Smooth muscle cell (in vitro differentiated cells): ENCODE results near the gene DSC3. TPM values are rescaled to one million over a fixed set of nuclear protein-coding genes. Genes with fewer than 3 reads are reported as not detected.
"Not testable (repeated sequence)": the region's sequence is repeated elsewhere in the genome, so short reads cannot be mapped to it uniquely, and the experiment has no call there.

Experiments
- DNase-seq: peaks from one replicate; lab custom pipeline; 2025; ENCODE audit not compliant: unreplicated experiment; lab: John Stamatoyannopoulos, UW
- H2AFZ ChIP-seq: fragments of 200-600 bp; sonication (generic); 2 replicates; pipeline ENCODE4 v1.6.0; 2016; ENCODE audit warnings: antibody characterized with exemption, low read depth, mild to moderate bottlenecking
- H3F3A ChIP-seq: fragments of 200-600 bp; sonication (generic); 2 replicates; pipeline ENCODE4 v1.6.0; 2017; ENCODE audit warnings: antibody characterized with exemption, low read depth
- H3K27ac ChIP-seq: fragments of 200-600 bp; sonication (generic); 2 replicates; pipeline ENCODE4 v1.5.1; 2016; ENCODE audit warnings: low read depth, mild to moderate bottlenecking
- H3K27me3 ChIP-seq: fragments of 200-600 bp; sonication (generic); 2 replicates; pipeline ENCODE4 v1.6.1; 2016; ENCODE audit warnings: low read depth, mild to moderate bottlenecking
- H3K36me3 ChIP-seq: fragments of 200-600 bp; sonication (generic); 2 replicates; pipeline ENCODE4 v1.5.1; 2016; ENCODE audit warnings: low read depth
- H3K4me1 ChIP-seq: fragments of 200-600 bp; sonication (generic); 2 replicates; pipeline ENCODE4 v1.5.1; 2016; ENCODE audit warnings: low read depth
- H3K4me2 ChIP-seq: fragments of 200-600 bp; sonication (generic); 2 replicates; pipeline ENCODE4 v1.6.0; 2016; ENCODE audit warnings: mild to moderate bottlenecking
- H3K4me3 ChIP-seq: fragments of 200-600 bp; sonication (generic); 2 replicates; pipeline ENCODE4 v1.5.1; 2016; ENCODE audit warnings: mild to moderate bottlenecking
- H3K79me2 ChIP-seq: fragments of 200-600 bp; sonication (generic); 2 replicates; pipeline ENCODE4 v1.6.0; 2016; ENCODE audit warnings: low read depth, mild to moderate bottlenecking
- H3K9ac ChIP-seq: fragments of 200-600 bp; sonication (generic); 2 replicates; pipeline ENCODE4 v1.6.0; 2016; ENCODE audit warnings: low read depth
- H3K9me3 ChIP-seq: fragments of 200-600 bp; sonication (generic); replicated peaks from 2 replicates; pipeline ENCODE4 v1.5.1; 2016; ENCODE audit warnings: low read depth
- H4K20me1 ChIP-seq: fragments of 200-600 bp; sonication (generic); 2 replicates; pipeline ENCODE4 v1.6.0; 2016; ENCODE audit warnings: low read depth
- CTCF ChIP-seq: fragments of 200-600 bp; sonication (generic); IDR thresholded peaks from 2 replicates; pipeline ENCODE4 v1.5.1; 2017; ENCODE audit warnings: borderline replicate concordance, mild to moderate bottlenecking, antibody characterized with exemption; ENCODE audit not compliant: insufficient read depth, poor library complexity, severe bottlenecking
- WGBS: methylation state at CpG from one replicate; pipeline ENCODE4 v1.1.7; 2016; ENCODE audit warnings: low lambda C conversion rate; 5-methylcytosine and 5-hydroxymethylcytosine counted together
- polyA plus RNA-seq: library from polyadenylated mRNA; unstranded; fragments of >200 nt; fragmentation: Nextera tagmentation; extraction: Ambion mirVana; gene quantifications from 2 replicates; pipeline ENCODE4 v1.2.1, GENCODE V29; 2016
- total RNA-seq: library from RNA; depleted of rRNA; stranded (reverse); fragments of >200 nt; gene quantifications from 2 replicates; pipeline ENCODE4 v1.2.3, GENCODE V29; 2014

Gene DSC3
- total and polyA plus RNA-seq, 2 experiments from 2014 or later = 3.3 to 43.7 TPM

DNA sequence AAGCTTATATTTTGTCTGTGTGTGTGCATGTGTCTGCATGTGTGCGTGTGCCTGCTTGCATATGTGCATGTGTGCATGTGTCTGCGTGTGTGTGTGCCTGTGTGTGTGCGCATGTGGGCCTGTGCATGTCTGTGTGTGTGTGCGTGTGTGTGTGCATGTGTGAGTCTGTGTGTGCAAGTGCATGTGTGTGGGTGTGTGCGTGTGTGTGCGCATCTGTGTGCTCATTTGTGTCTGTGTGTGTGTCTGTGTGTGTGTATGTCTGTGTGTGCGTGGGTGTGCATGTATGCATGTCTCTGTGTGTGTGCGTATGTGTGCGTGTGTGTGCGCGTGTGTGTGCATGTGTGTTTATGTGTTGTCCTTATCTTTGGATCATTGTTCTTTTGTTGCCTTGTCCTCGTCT, 56.8 kb downstream of the DSC3 start:
- no peak overlapping the region for H3K4me2 ChIP-seq
- no peaks in the 10 kb centered on the region for H3K27me3 ChIP-seq
- no peak overlapping the region for H3K4me3 ChIP-seq
- H4K20me1 ChIP-seq = no peaks in the 10 kb centered on the region
- no peak for TF ChIP-seq CTCF
- no peak overlapping the region for H2AFZ ChIP-seq
- no peaks in the 10 kb centered on the region for H3F3A ChIP-seq
- no peaks in the 10 kb centered on the region for H3K36me3 ChIP-seq
- no peak overlapping the region for H3K9ac ChIP-seq
- no peaks in the 10 kb centered on the region for H3K4me1 ChIP-seq
- 97% methylated on average over 12 of the region's 12 CpGs for WGBS
- DNase-seq = no peak
- no peaks in the 10 kb centered on the region for H3K9me3 ChIP-seq
- no peak overlapping the region for H3K27ac ChIP-seq
- H3K79me2 ChIP-seq = no peaks in the 10 kb centered on the region

DNA sequence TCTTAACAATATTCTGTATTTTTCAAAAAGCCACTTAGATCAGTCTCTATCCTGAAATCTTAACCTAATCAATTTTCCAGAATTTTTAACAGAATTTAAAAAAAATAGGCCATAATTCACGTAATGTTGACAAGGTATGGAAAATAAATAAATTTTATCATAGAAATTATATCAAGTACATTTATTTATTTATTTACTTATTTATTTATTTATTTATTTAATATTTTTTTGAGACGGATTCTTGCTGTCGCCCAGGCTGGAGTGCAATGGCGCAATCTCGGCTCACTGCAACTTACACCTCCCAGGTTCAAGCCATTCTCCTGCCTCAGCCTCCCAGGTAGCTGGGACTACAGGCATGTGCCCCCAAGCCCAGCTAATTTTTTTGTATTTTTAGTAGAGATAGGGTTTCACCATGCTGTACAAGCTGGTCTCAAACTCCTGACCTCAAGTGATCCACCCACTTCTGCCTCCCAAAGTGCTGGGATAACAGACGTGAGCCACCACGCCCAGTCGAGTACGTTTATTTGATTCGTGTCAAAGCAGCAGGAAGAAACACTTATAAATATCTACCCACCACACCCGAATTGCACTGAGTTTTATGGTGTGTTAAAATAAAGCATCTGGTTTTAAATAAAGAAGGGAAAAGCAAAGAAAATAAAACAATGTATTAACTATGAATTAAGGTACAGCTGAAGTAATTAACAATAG, 60.1 kb downstream of the DSC3 start:
- TF ChIP-seq CTCF = no peak

DNA sequence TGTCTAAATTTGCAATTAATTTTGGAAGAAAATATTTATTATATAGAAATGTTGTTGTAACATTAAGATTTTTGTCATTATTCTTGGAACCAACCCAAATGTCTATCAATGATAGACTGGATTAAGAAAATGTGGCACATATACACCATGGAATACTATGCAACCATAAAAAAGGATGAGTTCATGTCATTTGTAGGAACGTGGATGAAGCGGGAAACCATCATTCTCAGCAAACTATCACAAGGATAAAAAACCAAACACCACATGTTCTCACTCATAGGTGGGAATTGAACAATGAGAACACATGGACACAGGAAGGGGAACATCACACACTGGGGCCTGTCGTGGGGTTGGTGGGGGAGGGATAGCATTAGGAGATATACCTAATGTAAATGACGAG, 64.5 kb downstream of the DSC3 start:
- H3K4me3 ChIP-seq, H3K27ac ChIP-seq, H3K4me1 ChIP-seq, H3K36me3 ChIP-seq, H2AFZ ChIP-seq, H3K4me2 ChIP-seq, H3K9ac ChIP-seq, H4K20me1 ChIP-seq, H3K27me3 ChIP-seq, H3K9me3 ChIP-seq, DNase-seq, H3F3A ChIP-seq, H3K79me2 ChIP-seq: not testable (repeated sequence)
- WGBS = 85% methylated on average over 4 of the region's 4 CpGs

More for the DNA sequence above, 60.1 kb downstream of the DSC3 start:
- Histone ChIP-seq H3K9me3 (no peaks in the 10 kb centered on the region), H3K4me3 (no peak overlapping the region), H2AFZ (no peak overlapping the region), H3K79me2 (no peaks in the 10 kb centered on the region), H3K9ac (no peak overlapping the region), H3K27ac (no peak overlapping the region), H3K27me3 (no peaks in the 10 kb centered on the region), H4K20me1 (no peaks in the 10 kb centered on the region), H3K4me2 (no peak overlapping the region), H3K4me1 (no peaks in the 10 kb centered on the region), H3F3A (no peaks in the 10 kb centered on the region), H3K36me3 (no peaks in the 10 kb centered on the region)
- 97% methylated on average over 11 of the region's 11 CpGs for WGBS
- no peak for DNase-seq

- no peak for DNase-seq
- Histone ChIP-seq H3K9ac (no peak overlapping the region), H3K27me3 (no peaks in the 10 kb centered on the region), H3K9me3 (no peaks in the 10 kb centered on the region), H3K79me2 (no peaks in the 10 kb centered on the region), H3K4me3 (no peak overlapping the region), H3K36me3 (no peaks in the 10 kb centered on the region), H2AFZ (no peak overlapping the region), H4K20me1 (no peaks in the 10 kb centered on the region), H3K4me2 (no peak overlapping the region), H3K27ac (no peak overlapping the region), H3K4me1 (no peaks in the 10 kb centered on the region), H3F3A (no peaks in the 10 kb centered on the region)
- WGBS = 6% methylated on average over 1 of the region's 1 CpG
- peak; percentile 67 for TF ChIP-seq CTCF
Observed at GRCh38 chr18:30971338-30971956, 71.1 kb downstream of the DSC3 start.
